GM23248 (cell line): ENCODE results near the gene NAGPA.

Experiments
- EZH2 ChIP-seq: fragments of 200-600 bp; sonication (generic); IDR thresholded peaks from 2 replicates; pipeline ENCODE4 v1.6.1; 2018; ENCODE audit warnings: antibody characterized with exemption, mild to moderate bottlenecking; ENCODE audit not compliant: insufficient read depth, poor library complexity, severe bottlenecking
- EZH2phosphoT487 ChIP-seq: fragments of 200-600 bp; sonication (generic); IDR thresholded peaks from 2 replicates; pipeline ENCODE4 v1.6.1; 2018; ENCODE audit warnings: antibody characterized with exemption, moderate library complexity, mild to moderate bottlenecking, low read depth; ENCODE audit not compliant: insufficient read depth

- TF ChIP-seq EZH2phosphoT487, result no peak
- TF ChIP-seq EZH2, result no peak
These were observed 16.1 kb downstream of the NAGPA start for GRCh38 chr16:5017678-5017969.
